HepG2 (cell line): ENCODE measurements around the gene PTGR1. TPM values are rescaled to one million over a fixed set of nuclear protein-coding genes. Genes with fewer than 3 reads are reported as not detected.

Experiments
- ATAC-seq: fragments of 200-7000 bp; cut with Tn5 transposase; 3 replicates; pipeline ENCODE4 v1.9.1; 2020; ENCODE audit warnings: mild to moderate bottlenecking, moderate library complexity
- BruUV-seq: library from RNA; stranded (reverse); fragments of 400-500 nt; replicated peaks from 2 replicates; lab custom pipeline; 2021; lab: Mats Ljungman, UMichigan
- CTCF ChIA-PET: fragments of 300-600 bp; formaldehyde crosslinking; extraction: SDS; loops from one replicate; lab custom pipeline; 2021; ENCODE audit warnings: low total read pairs, inconsistent platforms, low intra/inter-chr PET ratio; lab: Yijun Ruan, JAX
- POLR2A ChIA-PET: fragments of 350-600 bp; sonication (Branson Sonifier 250); formaldehyde crosslinking; loops from one replicate; lab custom pipeline; 2020; ENCODE audit warnings: antibody characterized with exemption, inconsistent platforms; lab: Yijun Ruan, JAX
- DNase-seq: peaks from one replicate; pipeline ENCODE4 v3.0.0-alpha.2; 2015; ENCODE audit warnings: low spot score
- FAIRE-seq: peaks from 3 replicates; lab custom pipeline; 2011; peaks lifted over from hg19 to GRCh38; lab: Jason Lieb, UNC
- H2AFZ ChIP-seq: one replicate; pipeline ENCODE4 v1.6.1; 2011; ENCODE audit warnings: low read length, inconsistent platforms
- H3K27ac ChIP-seq: fragments of 300-600 bp; 3 replicates; pipeline ENCODE4 v1.8.0; 2011; ENCODE audit warnings: mixed run types, mild to moderate bottlenecking, mixed read lengths, low read length, inconsistent platforms; ENCODE audit not compliant: insufficient read depth; ENCODE audit errors: extremely low read length
- H3K27me3 ChIP-seq, 2 experiments: fragments of 200-600 bp in 1 of 2; 2 replicates in 1 of 2; 3 replicates in 1 of 2; pipeline versions ENCODE4 v1.6.0 to v1.8.0; 2011; ENCODE audit warnings: low read length in 2 of 2, mild to moderate bottlenecking in 2 of 2, moderate library complexity in 2 of 2, inconsistent platforms in 1 of 2; ENCODE audit not compliant: insufficient read depth in 2 of 2, control insufficient read depth in 1 of 2
- H3K36me3 ChIP-seq, 2 experiments: fragments of 200-600 bp in 1 of 2; replicated peaks in 1 of 2; 2 replicates in 1 of 2; 3 replicates in 1 of 2; pipeline versions ENCODE4 v1.5.1 to v1.8.0; 2011; ENCODE audit warnings: low read length in 2 of 2, inconsistent platforms in 1 of 2; ENCODE audit not compliant: insufficient read depth in 2 of 2, control insufficient read depth in 1 of 2
- H3K4me1 ChIP-seq: 2 replicates; pipeline ENCODE4 v1.5.1; 2012; ENCODE audit warnings: low read length, inconsistent platforms; ENCODE audit not compliant: insufficient read depth
- H3K4me2 ChIP-seq: 2 replicates; pipeline ENCODE4 v1.6.0; 2011; ENCODE audit warnings: low read depth, low read length, inconsistent platforms
- H3K4me3 ChIP-seq, 3 experiments: fragments of 200-600 bp in 1 of 3; sonication (generic), shearing (Covaris generic) in 1 of 3; replicated peaks in 1 of 3; 2 replicates each; pipeline ENCODE4 v1.5.1; 2011 to 2016; ENCODE audit warnings: low read length in 3 of 3, inconsistent platforms in 2 of 3, low read depth in 2 of 3, mild to moderate bottlenecking in 2 of 3, control low read depth in 1 of 3, mixed read lengths in 1 of 3; ENCODE audit not compliant: insufficient read depth in 1 of 3
- H3K79me2 ChIP-seq: one replicate; pipeline ENCODE4 v1.6.1; 2011; ENCODE audit warnings: low read length, inconsistent platforms; ENCODE audit not compliant: insufficient read depth
- H3K9ac ChIP-seq: 2 replicates; pipeline ENCODE4 v1.6.0; 2011; ENCODE audit warnings: mild to moderate bottlenecking, low read depth, low read length, inconsistent platforms; ENCODE audit not compliant: insufficient read depth
- H3K9me3 ChIP-seq: 2 replicates; pipeline ENCODE4 v1.5.1; 2012; ENCODE audit warnings: mild to moderate bottlenecking, low read length
- H4K20me1 ChIP-seq: 2 replicates; pipeline ENCODE4 v1.6.0; 2011; ENCODE audit warnings: inconsistent platforms, mild to moderate bottlenecking, low read length, moderate library complexity; ENCODE audit not compliant: insufficient read depth
- CEBPB ChIP-seq: IDR thresholded peaks from 2 replicates; pipeline ENCODE4 v1.6.1; 2011; ENCODE audit warnings: low read depth, low read length, improper control_type of control experiment, borderline replicate concordance
- MBD4 ChIP-seq: IDR thresholded peaks from 2 replicates; pipeline ENCODE4 v1.6.1; 2012; ENCODE audit warnings: low read length, inconsistent platforms, borderline replicate concordance
- NCOA2 ChIP-seq: sonication (generic); formaldehyde crosslinking; IDR thresholded peaks from 2 replicates; pipeline ENCODE4 v1.8.0; 2022; ENCODE audit warnings: inconsistent platforms
- POLR2A ChIP-seq, 2 experiments: IDR thresholded peaks; 2 replicates each; pipeline ENCODE4 v1.6.1; 2011; ENCODE audit warnings: low read depth in 2 of 2, low read length in 2 of 2, mild to moderate bottlenecking in 1 of 2, moderate library complexity in 1 of 2; ENCODE audit not compliant: insufficient read depth in 1 of 2
- TMF1 ChIP-seq: sonication (generic); formaldehyde crosslinking; IDR thresholded peaks from 2 replicates; pipeline ENCODE4 v1.8.1; 2022; ENCODE audit warnings: low read depth, missing genetic modification reagents
- TRIM24 ChIP-seq: sonication (generic); formaldehyde crosslinking; IDR thresholded peaks from 2 replicates; pipeline ENCODE4 v1.8.0; 2022; ENCODE audit warnings: mild to moderate bottlenecking, missing genetic modification reagents
- ZNF251 ChIP-seq: sonication (generic); formaldehyde crosslinking; IDR thresholded peaks from 2 replicates; pipeline ENCODE4 v1.9.0; 2021; ENCODE audit warnings: mild to moderate bottlenecking, missing genetic modification reagents
- ZNF34 ChIP-seq: sonication (generic); formaldehyde crosslinking; IDR thresholded peaks from 2 replicates; pipeline ENCODE4 v1.4.0; 2020; ENCODE audit warnings: mild to moderate bottlenecking, missing genetic modification reagents, borderline replicate concordance
- WGBS: methylation state at CpG from one replicate; pipeline ENCODE4 v1.1.6; 2017; ENCODE audit warnings: low lambda C conversion rate; 5-methylcytosine and 5-hydroxymethylcytosine counted together
- in situ Hi-C: cut with HindIII; loops from 2 replicates; pipeline ENCODE4 v1.10.0; 2017; ENCODE audit warnings: low pct_unique_long_range_greater_than_20kb; ENCODE audit not compliant: extremely low pct_ligation_motif_present
- intact Hi-C: fragments of 100-400 bp; cut with micrococcal nuclease; formaldehyde crosslinking; loops from one replicate; pipeline ENCODE4 v1.10.0; 2022; ENCODE audit not compliant: unreplicated experiment
- polyA plus RNA-seq, 8 experiments: library from polyadenylated mRNA; depleted of rRNA in 3 of 8; stranded (reverse) in 7 of 8; unstranded in 1 of 8; fragments of >200 nt; fragmentation: Illumina TruSeq in 4 of 8; extraction: Trizol in 4 of 8; gene quantifications; 2 replicates each; pipeline versions ENCODE4 v1.2.1 to v1.2.3, GENCODE V29; 2011 to 2016; ENCODE audit warnings: low read depth in 4 of 8, missing spikeins in 1 of 8, mixed read lengths in 1 of 8; ENCODE audit not compliant: insufficient read depth in 1 of 8
- total RNA-seq, 5 experiments: library from RNA; depleted of rRNA; stranded (reverse); fragments of >200 nt; fragmentation: Illumina TruSeq; extraction: Trizol; gene quantifications; 2 replicates each; pipeline ENCODE4 v1.2.3, GENCODE V29; 2016; ENCODE audit warnings: low read depth in 1 of 5
- TF ChIP-seq, protein P1 (sequence below): sonication (generic); formaldehyde crosslinking; IDR thresholded peaks from 2 replicates; pipeline ENCODE4 v1.5.1; 2020; ENCODE audit warnings: mild to moderate bottlenecking, missing genetic modification reagents, borderline replicate concordance
- TF ChIP-seq, protein P2 (sequence below): IDR thresholded peaks from 2 replicates; pipeline ENCODE4 v1.6.1; 2016; ENCODE audit warnings: missing biosample characterization, missing genetic modification reagents, low read depth

The PTGR1 gene
- total and polyA plus RNA-seq, 2 of the 13 experiments (the other 11 are each of a cell fraction or from before 2014, with no cell fraction given) = 6.0 to 15.8 TPM

DNA sequence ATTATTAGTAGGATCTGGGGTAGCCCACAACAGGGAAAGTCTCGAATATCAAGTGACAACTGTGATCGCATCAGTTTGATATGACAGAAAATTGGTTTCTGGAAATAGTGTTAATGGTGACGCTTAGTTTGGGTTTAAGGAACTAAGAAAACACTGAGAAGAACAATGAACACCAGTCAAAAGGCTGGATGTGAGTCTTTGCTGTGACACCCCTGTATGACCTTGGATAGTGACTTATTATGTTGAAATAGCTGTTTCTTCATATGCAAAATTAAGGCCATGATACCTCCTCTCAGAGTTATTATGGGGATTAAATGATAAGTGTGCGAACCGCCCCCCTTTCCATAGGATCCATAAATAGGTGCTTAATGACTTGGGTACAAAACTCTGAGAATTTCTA is 32.6 kb upstream of the PTGR1 start:
- no peaks in the 10 kb centered on the region for H3K9me3 ChIP-seq
- no peak overlapping the region for H2AFZ ChIP-seq
- no TSS peak for BruUV-seq
- peak overlapping the region; percentile 96 for H3K9ac ChIP-seq
- DNase-seq (peak; percentile 23), ATAC-seq (no peak), FAIRE-seq (no peak)
- peaks cover 65% of the 10 kb centered on the region for H3K4me1 ChIP-seq
- H3K27ac ChIP-seq = peak overlapping the region; percentile 80
- peak overlapping the region; percentile 72 to 98 (median 91) for H3K4me3 ChIP-seq
- TF ChIP-seq ZNF34 (CRISPR knock-in tag) (no peak), ZNF251 (no peak), MBD4 (no peak), POLR2A (IDR thresholded peaks at IDR 0.05; ENCODE audit: insufficient read depth in 1 of 2, low read depth in 2 of 2, low read length in 2 of 2) (peak in 1 of 2 experiments; percentile 47; a peak in 1 of 4 replicates), TMF1 (0 out of 2 replicates have a peak, but pooled peaks have one; percentile 4), NCOA2 (CRISPR knock-in tag) (peak; percentile 19; the same call in 1 of the 2 replicates), CEBPB (peak; percentile 17; the same call in 1 of the 2 replicates), TRIM24 (CRISPR knock-in tag) (no peak)
- TF ChIP-seq, protein P1, sequence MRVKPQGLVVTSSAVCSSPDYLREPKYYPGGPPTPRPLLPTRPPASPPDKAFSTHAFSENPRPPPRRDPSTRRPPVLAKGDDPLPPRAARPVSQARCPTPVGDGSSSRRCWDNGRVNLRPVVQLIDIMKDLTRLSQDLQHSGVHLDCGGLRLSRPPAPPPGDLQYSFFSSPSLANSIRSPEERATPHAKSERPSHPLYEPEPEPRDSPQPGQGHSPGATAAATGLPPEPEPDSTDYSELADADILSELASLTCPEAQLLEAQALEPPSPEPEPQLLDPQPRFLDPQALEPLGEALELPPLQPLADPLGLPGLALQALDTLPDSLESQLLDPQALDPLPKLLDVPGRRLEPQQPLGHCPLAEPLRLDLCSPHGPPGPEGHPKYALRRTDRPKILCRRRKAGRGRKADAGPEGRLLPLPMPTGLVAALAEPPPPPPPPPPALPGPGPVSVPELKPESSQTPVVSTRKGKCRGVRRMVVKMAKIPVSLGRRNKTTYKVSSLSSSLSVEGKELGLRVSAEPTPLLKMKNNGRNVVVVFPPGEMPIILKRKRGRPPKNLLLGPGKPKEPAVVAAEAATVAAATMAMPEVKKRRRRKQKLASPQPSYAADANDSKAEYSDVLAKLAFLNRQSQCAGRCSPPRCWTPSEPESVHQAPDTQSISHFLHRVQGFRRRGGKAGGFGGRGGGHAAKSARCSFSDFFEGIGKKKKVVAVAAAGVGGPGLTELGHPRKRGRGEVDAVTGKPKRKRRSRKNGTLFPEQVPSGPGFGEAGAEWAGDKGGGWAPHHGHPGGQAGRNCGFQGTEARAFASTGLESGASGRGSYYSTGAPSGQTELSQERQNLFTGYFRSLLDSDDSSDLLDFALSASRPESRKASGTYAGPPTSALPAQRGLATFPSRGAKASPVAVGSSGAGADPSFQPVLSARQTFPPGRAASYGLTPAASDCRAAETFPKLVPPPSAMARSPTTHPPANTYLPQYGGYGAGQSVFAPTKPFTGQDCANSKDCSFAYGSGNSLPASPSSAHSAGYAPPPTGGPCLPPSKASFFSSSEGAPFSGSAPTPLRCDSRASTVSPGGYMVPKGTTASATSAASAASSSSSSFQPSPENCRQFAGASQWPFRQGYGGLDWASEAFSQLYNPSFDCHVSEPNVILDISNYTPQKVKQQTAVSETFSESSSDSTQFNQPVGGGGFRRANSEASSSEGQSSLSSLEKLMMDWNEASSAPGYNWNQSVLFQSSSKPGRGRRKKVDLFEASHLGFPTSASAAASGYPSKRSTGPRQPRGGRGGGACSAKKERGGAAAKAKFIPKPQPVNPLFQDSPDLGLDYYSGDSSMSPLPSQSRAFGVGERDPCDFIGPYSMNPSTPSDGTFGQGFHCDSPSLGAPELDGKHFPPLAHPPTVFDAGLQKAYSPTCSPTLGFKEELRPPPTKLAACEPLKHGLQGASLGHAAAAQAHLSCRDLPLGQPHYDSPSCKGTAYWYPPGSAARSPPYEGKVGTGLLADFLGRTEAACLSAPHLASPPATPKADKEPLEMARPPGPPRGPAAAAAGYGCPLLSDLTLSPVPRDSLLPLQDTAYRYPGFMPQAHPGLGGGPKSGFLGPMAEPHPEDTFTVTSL (CRISPR knock-in tag) = 0 out of 2 replicates have a peak, but pooled peaks have one; percentile 29
- TF ChIP-seq, protein P2, sequence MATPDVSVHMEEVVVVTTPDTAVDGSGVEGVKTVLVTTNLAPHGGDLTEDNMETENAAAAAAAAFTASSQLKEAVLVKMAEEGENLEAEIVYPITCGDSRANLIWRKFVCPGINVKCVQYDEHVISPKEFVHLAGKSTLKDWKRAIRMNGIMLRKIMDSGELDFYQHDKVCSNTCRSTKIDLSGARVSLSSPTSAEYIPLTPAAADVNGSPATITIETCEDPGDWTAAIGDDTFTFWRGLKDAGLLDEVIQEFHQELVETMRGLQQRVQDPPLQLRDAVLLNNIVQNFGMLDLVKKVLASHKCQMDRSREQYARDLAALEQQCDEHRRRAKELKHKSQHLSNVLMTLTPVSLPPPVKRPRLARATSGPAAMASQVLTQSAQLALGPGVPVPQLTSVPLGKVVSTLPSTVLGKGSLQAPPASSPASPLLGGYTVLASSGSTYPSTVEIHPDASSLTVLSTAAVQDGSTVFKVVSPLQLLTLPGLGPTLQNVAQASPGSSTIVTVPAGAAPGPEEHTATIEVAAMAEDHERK (CRISPR knock-in tag) = no peak
- no peaks in the 10 kb centered on the region; a peak in 1 of 5 replicates for H3K27me3 ChIP-seq
- peaks cover 28% of the 10 kb centered on the region for H4K20me1 ChIP-seq
- intact Hi-C loops = no loop called here
- in situ Hi-C loops = no loop called here
- no peaks in the 10 kb centered on the region for H3K36me3 ChIP-seq
- 10% methylated on average over 5 of the region's 5 CpGs for WGBS
- CTCF ChIA-PET = no interaction called here
- H3K79me2 ChIP-seq = peaks cover 58% of the 10 kb centered on the region
- H3K4me2 ChIP-seq = peak overlapping the region; percentile 89
- POLR2A ChIA-PET = interaction anchor here (1.3 to 1.6 kb wide), 5 partner anchors 10 to 40 kb away, joined by 3 to 18 read pairs (median 5); partner anchors contain the start of genes GNG10 and PTGR1
